Neural cell (in vitro differentiated cells): ENCODE measurements around the gene STAB1. TPM values are rescaled to one million over a fixed set of nuclear protein-coding genes. Genes with fewer than 3 reads are reported as not detected.

Source experiments
- H2AFZ ChIP-seq: fragments of 200-600, 300-800 bp; sonication (generic), shearing (Covaris generic); 2 replicates; pipeline ENCODE4 v1.6.0; 2014; ENCODE audit warnings: low read depth, mild to moderate bottlenecking, antibody characterized with exemption, low read length, moderate library complexity
- H3F3A ChIP-seq: fragments of 200-600 bp; shearing (Covaris generic); 2 replicates; pipeline ENCODE4 v1.6.1; 2016; ENCODE audit warnings: mild to moderate bottlenecking, moderate library complexity, mixed read lengths, antibody characterized with exemption, low read length; ENCODE audit not compliant: insufficient read depth, poor library complexity, severe bottlenecking
- H3K27ac ChIP-seq: fragments of 200-600, 300-800 bp; sonication (generic), shearing (Covaris generic); 2 replicates; pipeline ENCODE4 v1.5.1; 2014; ENCODE audit warnings: mild to moderate bottlenecking, low read length, moderate library complexity
- H3K27me3 ChIP-seq: fragments of 300-800, 200-600 bp; sonication (generic), shearing (Covaris generic); 2 replicates; pipeline ENCODE4 v1.6.0; 2014; ENCODE audit warnings: mild to moderate bottlenecking, low read depth, low read length, moderate library complexity; ENCODE audit not compliant: insufficient read depth
- H3K36me3 ChIP-seq: fragments of 300-800, 200-600 bp; sonication (generic), shearing (Covaris generic); 2 replicates; pipeline ENCODE4 v1.5.1; 2014; ENCODE audit warnings: mild to moderate bottlenecking, antibody characterized with exemption, low read length, moderate library complexity; ENCODE audit not compliant: insufficient read depth
- H3K4me2 ChIP-seq: fragments of 300-800, 200-600 bp; sonication (generic), shearing (Covaris generic); 2 replicates; pipeline ENCODE4 v1.6.0; 2014; ENCODE audit warnings: mild to moderate bottlenecking, low read length
- H3K4me3 ChIP-seq: fragments of 300-800, 200-600 bp; sonication (generic), shearing (Covaris generic); 2 replicates; pipeline ENCODE4 v1.5.1; 2014; ENCODE audit warnings: mild to moderate bottlenecking, low read length, moderate library complexity
- H3K79me2 ChIP-seq: fragments of 200-600 bp; shearing (Covaris generic); replicated peaks from 2 replicates; pipeline ENCODE4 v1.6.0; 2014; ENCODE audit warnings: mild to moderate bottlenecking, low read length, moderate library complexity; ENCODE audit not compliant: insufficient read depth
- H3K9ac ChIP-seq: fragments of 300-800, 200-600 bp; sonication (generic), shearing (Covaris generic); 2 replicates; pipeline ENCODE4 v1.6.1; 2016; ENCODE audit warnings: mild to moderate bottlenecking, low read length, mixed read lengths
- H3K9me2 ChIP-seq: fragments of 200-600 bp; shearing (Covaris generic); 2 replicates; pipeline ENCODE4 v1.6.1; 2016; ENCODE audit warnings: mild to moderate bottlenecking, low read length, mixed read lengths; ENCODE audit not compliant: insufficient read depth
- H3K9me3 ChIP-seq: fragments of 200-600, 300-800 bp; sonication (generic), shearing (Covaris generic); 2 replicates; pipeline ENCODE4 v1.6.1; 2016; ENCODE audit warnings: mild to moderate bottlenecking, mixed run types, low read length, moderate library complexity, mixed read lengths
- H4K20me1 ChIP-seq: fragments of 200-600 bp; shearing (Covaris generic); 2 replicates; pipeline ENCODE4 v1.6.1; 2016; ENCODE audit warnings: mild to moderate bottlenecking, mixed run types; ENCODE audit not compliant: insufficient read depth
- EP300 ChIP-seq: fragments of 450-650 bp; conservative IDR thresholded peaks from 2 replicates; pipeline ENCODE4 v1.6.1; 2014; ENCODE audit warnings: antibody characterized with exemption, mild to moderate bottlenecking, moderate library complexity; ENCODE audit not compliant: poor library complexity, severe bottlenecking
- EZH2 ChIP-seq: fragments of 200-600, 300-800 bp; shearing (Covaris generic), sonication (generic); IDR thresholded peaks from 2 replicates; pipeline ENCODE4 v1.6.1; 2014; ENCODE audit warnings: antibody characterized with exemption, low read length, borderline replicate concordance, mild to moderate bottlenecking; ENCODE audit not compliant: insufficient read depth, poor library complexity, severe bottlenecking
- MXI1 ChIP-seq: fragments of 450-650 bp; conservative IDR thresholded peaks from 2 replicates; pipeline ENCODE4 v1.6.1; 2014; ENCODE audit warnings: antibody characterized with exemption, mild to moderate bottlenecking; ENCODE audit not compliant: poor library complexity, severe bottlenecking
- POLR2AphosphoS5 ChIP-seq: IDR thresholded peaks from 2 replicates; pipeline ENCODE4 v1.6.1; 2012
- RAD21 ChIP-seq: fragments of 450-650 bp; conservative IDR thresholded peaks from 2 replicates; pipeline ENCODE4 v1.6.1; 2014; ENCODE audit warnings: antibody characterized with exemption, mild to moderate bottlenecking, moderate library complexity
- REST ChIP-seq: IDR thresholded peaks from 2 replicates; pipeline ENCODE4 v1.6.1; 2012; ENCODE audit warnings: borderline replicate concordance
- SMC3 ChIP-seq: fragments of 450-650 bp; conservative IDR thresholded peaks from 2 replicates; pipeline ENCODE4 v1.6.1; 2014; ENCODE audit warnings: antibody characterized with exemption, mild to moderate bottlenecking, moderate library complexity; ENCODE audit not compliant: poor library complexity
- TAF1 ChIP-seq: IDR thresholded peaks from 2 replicates; pipeline ENCODE4 v1.6.1; 2012; ENCODE audit warnings: low read depth
- polyA plus RNA-seq: library from polyadenylated mRNA; depleted of rRNA; stranded (reverse); fragments of >200 nt; gene quantifications from 2 replicates; pipeline ENCODE4 v1.2.3, GENCODE V29; 2014
- TF ChIP-seq, protein P1 (sequence below): fragments of 450-650 bp; IDR thresholded peaks from 2 replicates; pipeline ENCODE4 v1.5.1; 2014; ENCODE audit warnings: antibody characterized with exemption, mild to moderate bottlenecking, moderate library complexity; ENCODE audit not compliant: poor library complexity, severe bottlenecking

The STAB1 gene
- polyA plus RNA-seq, 1 donor from 2014 or later, result 0.28 TPM

DNA sequence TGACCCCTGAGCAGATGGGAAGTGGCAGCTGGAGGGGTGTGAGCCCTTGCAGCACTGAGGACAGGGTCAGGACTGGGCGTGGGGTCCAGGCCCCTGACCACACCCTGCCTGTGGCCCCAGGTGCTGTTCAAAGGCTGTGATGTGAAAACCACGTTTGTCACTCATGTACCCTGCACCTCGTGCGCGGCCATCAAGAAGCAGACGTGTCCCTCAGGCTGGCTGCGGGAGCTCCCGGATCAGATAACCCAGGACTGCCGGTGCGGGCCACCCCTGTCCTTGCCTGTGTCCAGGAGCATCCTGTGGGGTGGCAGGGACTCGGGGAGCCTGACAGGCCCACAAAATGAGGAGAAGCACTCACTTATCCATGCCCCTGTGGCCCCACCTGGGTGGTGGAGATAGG is 5.9 kb downstream of the STAB1 start:
- Histone ChIP-seq H3K9me2 (no peaks in the 10 kb centered on the region), H3K27ac (no peak overlapping the region), H3K4me2 (no peak overlapping the region), H3K9ac (no peak overlapping the region), H2AFZ (no peak overlapping the region), H3K79me2 (no peaks in the 10 kb centered on the region), H4K20me1 (no peaks in the 10 kb centered on the region), H3K9me3 (no peaks in the 10 kb centered on the region), H3K4me3 (no peak overlapping the region), H3K27me3 (no peaks in the 10 kb centered on the region), H3F3A (no peaks in the 10 kb centered on the region), H3K36me3 (no peaks in the 10 kb centered on the region)
- TF ChIP-seq SMC3 (no peak), MXI1 (no peak), EP300 (no peak), POLR2AphosphoS5 (no peak), REST (no peak), RAD21 (no peak), TAF1 (no peak), EZH2 (no peak)
- TF ChIP-seq, protein P1, sequence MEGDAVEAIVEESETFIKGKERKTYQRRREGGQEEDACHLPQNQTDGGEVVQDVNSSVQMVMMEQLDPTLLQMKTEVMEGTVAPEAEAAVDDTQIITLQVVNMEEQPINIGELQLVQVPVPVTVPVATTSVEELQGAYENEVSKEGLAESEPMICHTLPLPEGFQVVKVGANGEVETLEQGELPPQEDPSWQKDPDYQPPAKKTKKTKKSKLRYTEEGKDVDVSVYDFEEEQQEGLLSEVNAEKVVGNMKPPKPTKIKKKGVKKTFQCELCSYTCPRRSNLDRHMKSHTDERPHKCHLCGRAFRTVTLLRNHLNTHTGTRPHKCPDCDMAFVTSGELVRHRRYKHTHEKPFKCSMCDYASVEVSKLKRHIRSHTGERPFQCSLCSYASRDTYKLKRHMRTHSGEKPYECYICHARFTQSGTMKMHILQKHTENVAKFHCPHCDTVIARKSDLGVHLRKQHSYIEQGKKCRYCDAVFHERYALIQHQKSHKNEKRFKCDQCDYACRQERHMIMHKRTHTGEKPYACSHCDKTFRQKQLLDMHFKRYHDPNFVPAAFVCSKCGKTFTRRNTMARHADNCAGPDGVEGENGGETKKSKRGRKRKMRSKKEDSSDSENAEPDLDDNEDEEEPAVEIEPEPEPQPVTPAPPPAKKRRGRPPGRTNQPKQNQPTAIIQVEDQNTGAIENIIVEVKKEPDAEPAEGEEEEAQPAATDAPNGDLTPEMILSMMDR, result no peak

- Histone ChIP-seq H3K27me3 (no peaks in the 10 kb centered on the region), H4K20me1 (no peaks in the 10 kb centered on the region), H2AFZ (no peak overlapping the region), H3K9me3 (no peaks in the 10 kb centered on the region), H3K4me3 (no peak overlapping the region), H3K4me2 (no peak overlapping the region), H3F3A (no peaks in the 10 kb centered on the region), H3K27ac (no peak overlapping the region), H3K9ac (no peak overlapping the region), H3K36me3 (no peaks in the 10 kb centered on the region), H3K9me2 (no peaks in the 10 kb centered on the region), H3K79me2 (no peaks in the 10 kb centered on the region)
- TF ChIP-seq, protein P1, result no peak
- TF ChIP-seq POLR2AphosphoS5 (no peak), TAF1 (no peak), EP300 (no peak), EZH2 (no peak), SMC3 (no peak), RAD21 (no peak), REST (no peak), MXI1 (no peak)
Measured at GRCh38 chr3:52502001-52502400, 6.9 kb downstream of the STAB1 start.
